GM12865 (cell line): ENCODE measurements around the gene HECA.
"Not testable (repeated sequence)": the region's sequence is repeated elsewhere in the genome, so short reads cannot be mapped to it uniquely, and the experiment has no call there.

Source experiments
- DNase-seq: peaks from one replicate; pipeline ENCODE4 v3.0.0; 2010; ENCODE audit warnings: low read depth
- H3K4me3 ChIP-seq: 2 replicates; pipeline ENCODE4 v1.5.1; 2011; ENCODE audit warnings: mild to moderate bottlenecking, low read depth, low read length, control low read depth
- TF ChIP-seq, protein P1 (sequence below): IDR thresholded peaks from 2 replicates; pipeline ENCODE4 v1.5.1; 2011; ENCODE audit warnings: low read length, control low read depth, low read depth, inconsistent platforms; ENCODE audit not compliant: insufficient read depth; ENCODE audit errors: missing control alignments

The HECA gene

DNA sequence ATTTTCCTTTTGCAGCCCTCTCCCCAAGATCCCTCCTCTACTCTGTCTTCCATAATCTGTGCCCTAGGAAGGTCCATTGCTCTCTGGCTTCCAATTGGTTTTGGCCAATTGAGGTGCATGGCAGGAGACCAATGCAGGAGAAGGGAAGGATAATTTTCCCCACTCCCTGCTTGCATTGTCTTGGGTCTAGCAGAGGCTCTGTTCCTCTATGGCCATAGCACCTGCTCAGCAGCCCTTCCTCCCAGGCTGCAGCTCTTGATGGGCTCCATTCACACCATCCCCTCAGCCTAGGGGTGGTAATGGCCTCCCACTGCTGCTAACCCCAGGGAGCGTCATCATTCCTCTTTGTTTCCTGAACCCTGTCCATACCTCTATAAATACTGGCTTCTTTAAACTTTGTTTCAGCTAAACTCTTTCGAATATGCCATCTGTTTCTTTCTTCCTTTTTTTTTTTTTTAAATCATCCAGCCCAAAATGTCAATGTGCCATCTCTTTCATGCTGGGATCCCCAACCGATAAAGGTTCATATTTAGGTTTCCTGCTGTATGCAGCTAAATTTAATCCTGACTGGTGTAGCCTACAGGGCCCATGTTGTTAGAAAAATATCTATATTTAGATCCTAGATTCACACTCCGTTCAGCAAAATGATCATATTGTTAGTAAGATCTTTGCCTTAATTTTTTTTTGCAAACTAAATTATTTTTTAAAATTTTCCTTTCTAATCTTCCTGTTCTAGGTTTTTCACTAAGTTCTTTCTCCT, 63.8 kb downstream of the HECA start:
- no peak overlapping the region for H3K4me3 ChIP-seq
- TF ChIP-seq, protein P1, sequence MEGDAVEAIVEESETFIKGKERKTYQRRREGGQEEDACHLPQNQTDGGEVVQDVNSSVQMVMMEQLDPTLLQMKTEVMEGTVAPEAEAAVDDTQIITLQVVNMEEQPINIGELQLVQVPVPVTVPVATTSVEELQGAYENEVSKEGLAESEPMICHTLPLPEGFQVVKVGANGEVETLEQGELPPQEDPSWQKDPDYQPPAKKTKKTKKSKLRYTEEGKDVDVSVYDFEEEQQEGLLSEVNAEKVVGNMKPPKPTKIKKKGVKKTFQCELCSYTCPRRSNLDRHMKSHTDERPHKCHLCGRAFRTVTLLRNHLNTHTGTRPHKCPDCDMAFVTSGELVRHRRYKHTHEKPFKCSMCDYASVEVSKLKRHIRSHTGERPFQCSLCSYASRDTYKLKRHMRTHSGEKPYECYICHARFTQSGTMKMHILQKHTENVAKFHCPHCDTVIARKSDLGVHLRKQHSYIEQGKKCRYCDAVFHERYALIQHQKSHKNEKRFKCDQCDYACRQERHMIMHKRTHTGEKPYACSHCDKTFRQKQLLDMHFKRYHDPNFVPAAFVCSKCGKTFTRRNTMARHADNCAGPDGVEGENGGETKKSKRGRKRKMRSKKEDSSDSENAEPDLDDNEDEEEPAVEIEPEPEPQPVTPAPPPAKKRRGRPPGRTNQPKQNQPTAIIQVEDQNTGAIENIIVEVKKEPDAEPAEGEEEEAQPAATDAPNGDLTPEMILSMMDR = no peak
- no peak for DNase-seq

DNA sequence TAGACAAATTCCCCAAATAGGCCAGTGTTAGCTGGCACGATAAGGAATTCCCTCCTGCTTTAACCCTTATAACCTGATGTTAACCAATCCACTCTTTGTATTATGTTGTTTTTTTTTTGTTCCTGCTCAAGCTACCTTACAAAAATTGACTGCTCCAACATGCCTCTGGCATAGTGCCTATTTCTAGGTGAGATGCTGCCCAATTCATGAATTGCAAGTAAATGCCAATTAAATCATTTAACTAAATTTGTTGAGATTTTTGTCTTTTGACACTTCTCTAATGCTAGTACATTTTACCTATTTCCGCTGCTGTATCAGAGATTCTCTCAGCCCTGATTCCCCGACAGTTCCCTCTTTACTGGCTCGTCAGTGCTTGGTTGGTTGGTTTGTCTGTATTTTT, 66.5 kb downstream of the HECA start:
- no peak for DNase-seq
- no peak overlapping the region for H3K4me3 ChIP-seq
- TF ChIP-seq, protein P1 = no peak

DNA sequence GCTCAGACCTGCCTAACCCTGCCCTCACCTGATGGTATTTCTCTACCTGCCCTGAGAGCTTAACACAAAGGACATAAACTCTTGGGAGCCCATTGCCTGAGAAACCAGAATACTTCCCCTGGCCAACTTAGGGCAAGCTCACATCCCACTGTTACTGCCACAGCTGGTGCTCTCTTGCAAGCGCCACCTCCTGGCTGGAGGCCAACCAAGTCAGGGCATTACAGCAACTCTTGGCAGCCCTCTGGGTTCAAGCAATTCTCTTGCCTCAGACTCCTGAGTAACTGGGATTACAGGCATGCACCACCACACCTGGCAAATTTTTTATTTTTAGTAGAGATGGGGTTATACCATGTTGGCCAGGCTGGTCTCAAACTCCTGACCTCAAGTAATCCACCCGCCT, 70.1 kb downstream of the HECA start:
- TF ChIP-seq, protein P1 = no peak
- no peak overlapping the region for H3K4me3 ChIP-seq
- DNase-seq = no peak

DNA sequence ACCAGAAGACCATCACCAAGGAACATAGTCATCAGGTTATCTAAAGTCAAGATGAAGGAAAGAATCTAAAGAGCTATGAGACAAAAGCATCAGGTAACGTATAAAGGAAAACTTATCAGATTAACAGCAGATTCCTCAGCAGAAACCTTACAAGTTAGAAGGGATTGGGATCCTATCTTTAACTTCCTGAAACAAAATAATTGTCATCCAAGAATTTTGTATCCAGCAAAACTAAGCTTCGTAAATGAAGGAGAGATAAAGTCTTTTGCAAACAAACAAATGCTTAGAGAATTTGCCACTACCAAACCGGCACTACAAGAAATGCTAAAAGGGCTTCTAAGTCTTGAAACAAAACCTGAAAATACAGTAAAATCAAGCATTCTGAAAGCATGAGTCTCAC, 71.0 kb downstream of the HECA start:
- DNase-seq = no peak
- H3K4me3 ChIP-seq = no peak overlapping the region
- TF ChIP-seq, protein P1 = no peak

DNA sequence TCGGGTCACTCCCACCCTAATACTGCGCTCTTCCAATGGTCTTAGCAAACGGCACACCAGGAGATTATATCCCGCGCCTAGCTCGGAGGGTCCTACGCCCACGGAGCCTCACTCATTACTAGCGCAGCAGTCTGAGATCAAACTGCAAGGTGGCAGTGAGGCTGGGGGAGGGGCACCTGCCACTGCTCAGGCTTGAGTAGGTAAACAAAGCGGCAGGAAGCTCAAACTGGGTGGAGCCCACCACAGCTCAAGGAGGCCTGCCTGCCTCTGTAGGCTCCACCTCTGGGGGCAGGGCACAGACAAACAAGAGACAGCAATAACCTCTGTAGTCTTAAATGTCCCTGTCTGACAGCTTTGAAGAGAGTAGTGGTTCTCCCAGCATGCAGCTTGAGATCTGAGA, 75.9 kb downstream of the HECA start:
- DNase-seq, H3K4me3 ChIP-seq: not testable (repeated sequence)

DNA sequence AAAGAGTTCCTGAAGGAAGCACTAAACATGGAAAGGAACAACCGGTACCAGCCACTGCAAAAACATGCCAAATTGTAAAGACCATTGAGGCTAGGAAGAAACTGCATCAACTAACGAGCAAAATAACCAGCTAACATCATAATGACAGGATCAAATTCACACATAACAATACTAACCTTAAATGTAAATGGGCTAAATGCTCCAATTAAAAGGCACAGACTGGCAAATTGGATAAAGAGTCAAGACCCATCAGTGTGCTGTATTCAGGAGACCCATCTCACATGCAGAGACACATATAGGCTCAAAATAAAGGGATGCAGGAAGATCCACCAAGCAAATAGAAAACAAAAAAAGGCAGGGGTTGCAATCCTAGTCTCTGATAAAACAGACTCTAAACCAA, 77.6 kb downstream of the HECA start:
- H3K4me3 ChIP-seq, DNase-seq: not testable (repeated sequence)

DNA sequence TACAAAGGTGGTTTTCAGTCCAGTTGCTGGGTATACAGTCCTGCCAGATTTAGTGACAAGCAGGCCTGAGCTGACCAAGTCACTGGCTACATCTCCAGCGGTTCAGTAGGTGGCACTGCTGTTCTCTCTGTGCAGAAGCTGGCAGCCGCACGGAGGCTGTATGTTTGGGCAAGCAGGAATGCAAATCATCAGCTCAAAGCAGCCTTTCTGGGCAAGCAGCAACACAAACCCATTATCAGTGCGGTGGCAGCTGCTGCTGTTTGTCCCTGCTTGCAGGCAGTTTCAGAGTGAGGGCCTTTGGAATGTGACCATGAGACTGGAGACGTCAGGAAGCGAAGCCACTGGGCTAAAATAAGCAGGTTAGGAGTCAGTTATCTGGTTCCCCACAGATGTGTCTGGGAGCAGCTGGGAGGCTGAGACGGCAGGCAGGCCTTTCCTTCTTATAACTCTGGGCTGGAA, 84.4 kb downstream of the HECA start:
- peak; percentile 95 for DNase-seq
- TF ChIP-seq, protein P1 = peak; percentile 91
- peak overlapping the region; percentile 9; the same call in 1 of the 2 replicates for H3K4me3 ChIP-seq

DNA sequence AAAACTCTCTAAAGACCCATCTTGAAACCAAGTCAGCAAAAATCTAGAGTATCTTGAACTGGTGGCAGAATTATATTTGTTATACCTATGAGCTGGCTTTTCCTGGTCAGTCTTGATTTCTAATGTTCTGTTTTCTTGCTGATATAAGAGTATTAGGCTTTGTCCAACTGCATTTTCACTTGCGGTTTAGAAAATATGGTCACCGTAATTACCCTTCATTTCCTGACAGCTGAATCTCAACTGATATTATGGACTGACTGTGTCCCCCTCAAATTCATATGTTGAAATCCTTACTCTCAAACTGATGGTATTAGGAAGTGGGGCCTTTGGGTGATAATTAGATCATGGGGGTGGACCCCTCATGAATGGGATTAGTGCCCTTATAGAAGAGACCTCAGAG, 84.9 kb downstream of the HECA start:
- TF ChIP-seq, protein P1 = no peak
- DNase-seq = peak; percentile 15
- peak overlapping the region; percentile 9; the same call in 1 of the 2 replicates for H3K4me3 ChIP-seq

DNA sequence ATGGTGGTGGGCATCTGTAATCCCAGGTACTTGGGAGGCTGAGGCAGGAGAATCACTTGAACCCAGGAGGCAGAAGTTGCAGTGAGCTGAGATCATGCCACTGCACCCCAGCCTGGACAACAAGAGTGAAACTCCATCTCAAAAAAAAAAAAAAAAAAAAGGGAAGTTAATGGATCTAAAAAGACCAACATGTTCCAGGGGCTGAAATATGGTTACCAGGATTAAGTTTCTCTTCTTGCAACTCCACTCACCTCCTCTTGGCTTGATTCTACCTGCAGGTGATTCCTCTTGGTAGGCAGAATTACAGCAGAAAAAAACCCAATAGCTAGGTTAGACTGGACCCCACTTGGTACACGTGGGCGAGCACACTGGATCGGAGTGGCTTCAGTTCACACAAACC, 93.5 kb downstream of the HECA start:
- H3K4me3 ChIP-seq, DNase-seq: not testable (repeated sequence)
